Ovary (tissue), 9 donors: ENCODE data around the gene LAMC1. TPM values are rescaled to one million over a fixed set of nuclear protein-coding genes. Genes with fewer than 3 reads are reported as not detected.

ENCODE experiments used
- DNase-seq, 5 donors: peaks; one replicate each; pipeline ENCODE4 v3.0.0-alpha.2; 2019 to 2020
- H3K27ac ChIP-seq, 2 donors: fragments of 200-600 bp; one replicate each; pipeline versions ENCODE4 v1.5.1 to v1.8.0; 2019 to 2022
- H3K27me3 ChIP-seq: fragments of 200-600 bp; one replicate; pipeline ENCODE4 v1.8.0; 2022
- H3K36me3 ChIP-seq: fragments of 200-600 bp; sonication (generic); one replicate; pipeline ENCODE4 v1.5.1; 2019
- H3K4me1 ChIP-seq: one replicate; pipeline ENCODE4 v1.8.1; 2013; ENCODE audit warnings: mild to moderate bottlenecking, moderate library complexity; ENCODE audit not compliant: insufficient read depth
- H3K4me3 ChIP-seq: fragments of 200-600 bp; sonication (generic); one replicate; pipeline ENCODE4 v1.5.1; 2017
- H3K9me3 ChIP-seq, 2 donors: fragments of 200-600 bp in 1 of 2; sonication (generic) in 1 of 2; one replicate each; pipeline versions ENCODE4 v1.5.1 to v1.8.1; 2013 to 2019; ENCODE audit warnings: mild to moderate bottlenecking in 1 of 2, moderate library complexity in 1 of 2
- EP300 ChIP-seq: sonication (generic); formaldehyde crosslinking; IDR thresholded peaks from one replicate; pipeline ENCODE4 v1.6.1; 2017; ENCODE audit warnings: antibody characterized with exemption
- POLR2A ChIP-seq: fragments of 450-650 bp; IDR thresholded peaks from one replicate; pipeline ENCODE4 v1.6.1; 2017; ENCODE audit warnings: antibody characterized with exemption, mild to moderate bottlenecking, moderate library complexity
- WGBS, 3 donors: extraction: QIAGEN DNeasy Blood & Tissue Kit in 1 of 3; methylation state at CpG; one replicate each; pipeline versions ENCODE4 v1.1.5 to v1.1.7; 2013 to 2017; 5-methylcytosine and 5-hydroxymethylcytosine counted together
- intact Hi-C, 4 donors: fragments of 100-400 bp; cut with DNase I; formaldehyde crosslinking; loops; one replicate each; pipeline versions ENCODE4 v1.11.0 to v1.15.1; 2022 to 2023
- polyA plus RNA-seq, 2 donors: library from polyadenylated mRNA; stranded (reverse); fragments of 200-250 nt in 1 of 2; fragments of 350-450 nt in 1 of 2; fragmentation: Illumina TruSeq in 1 of 2; extraction: RNeasy Lipid Tissue Mini Kit (QIAGEN cat#74804) in 1 of 2; gene quantifications; one replicate each; pipeline ENCODE4 v1.2.3, GENCODE V29; 2013 to 2014
- total RNA-seq, 7 donors: library from RNA; depleted of rRNA in 2 of 7; stranded (reverse); fragments of >200 nt in 2 of 7; fragmentation: NEBNext Ultra II Directional in 3 of 7; extraction: Animal tissue kit (Norgen Biotek cat#: 25700) in 3 of 7; gene quantifications; one replicate each; pipeline versions ENCODE4 v1.1.0 to v1.2.4, GENCODE V29; 2016 to 2023
- TF ChIP-seq, protein P1 (sequence below), 3 donors: fragments of 450-650 bp in 2 of 3; fragments of 200-600 bp in 1 of 3; IDR thresholded peaks; one replicate each; pipeline versions ENCODE4 v1.5.1 to v1.8.0; 2016 to 2022; ENCODE audit warnings: antibody characterized with exemption in 3 of 3, mild to moderate bottlenecking in 1 of 3
- donor health status: DM: no; HTN: no; CAD: no; lungs with moderate emphysema.
- donor health status: DM: no; HTN: no; CAD: no.
- donor health status: Bipolar disorder and iron deficiency.
- donor health status: DM: yes; HTN: yes; CAD: no.
- donor health status: DM: no; HTN: no; CAD: no.
- donor health status: DM: yes; HTN: yes; CAD: no.

Gene LAMC1
- total and polyA plus RNA-seq, 9 donors: 51.3 to 205 (median 85.2) TPM

- Histone ChIP-seq H3K27me3 (no peaks in the 10 kb centered on the region), H3K4me3 (no peak overlapping the region), H3K4me1 (no peaks in the 10 kb centered on the region), H3K27ac (no peak overlapping the region), H3K36me3 (no peaks in the 10 kb centered on the region), H3K9me3 (no peaks in the 10 kb centered on the region)
- 94 to 98% (median 96%) methylated on average over 3 of the region's 3 CpGs for WGBS, 3 donors
- TF ChIP-seq, protein P1, sequence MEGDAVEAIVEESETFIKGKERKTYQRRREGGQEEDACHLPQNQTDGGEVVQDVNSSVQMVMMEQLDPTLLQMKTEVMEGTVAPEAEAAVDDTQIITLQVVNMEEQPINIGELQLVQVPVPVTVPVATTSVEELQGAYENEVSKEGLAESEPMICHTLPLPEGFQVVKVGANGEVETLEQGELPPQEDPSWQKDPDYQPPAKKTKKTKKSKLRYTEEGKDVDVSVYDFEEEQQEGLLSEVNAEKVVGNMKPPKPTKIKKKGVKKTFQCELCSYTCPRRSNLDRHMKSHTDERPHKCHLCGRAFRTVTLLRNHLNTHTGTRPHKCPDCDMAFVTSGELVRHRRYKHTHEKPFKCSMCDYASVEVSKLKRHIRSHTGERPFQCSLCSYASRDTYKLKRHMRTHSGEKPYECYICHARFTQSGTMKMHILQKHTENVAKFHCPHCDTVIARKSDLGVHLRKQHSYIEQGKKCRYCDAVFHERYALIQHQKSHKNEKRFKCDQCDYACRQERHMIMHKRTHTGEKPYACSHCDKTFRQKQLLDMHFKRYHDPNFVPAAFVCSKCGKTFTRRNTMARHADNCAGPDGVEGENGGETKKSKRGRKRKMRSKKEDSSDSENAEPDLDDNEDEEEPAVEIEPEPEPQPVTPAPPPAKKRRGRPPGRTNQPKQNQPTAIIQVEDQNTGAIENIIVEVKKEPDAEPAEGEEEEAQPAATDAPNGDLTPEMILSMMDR (IDR thresholded peaks at IDR 0.05): no peak
- TF ChIP-seq EP300 (no peak), POLR2A (no peak)
- intact Hi-C loops: no loop called here
- DNase-seq: no peak
These were observed 140.1 kb downstream of the LAMC1 start for GRCh38 chr1:183163316-183163715.

DNA sequence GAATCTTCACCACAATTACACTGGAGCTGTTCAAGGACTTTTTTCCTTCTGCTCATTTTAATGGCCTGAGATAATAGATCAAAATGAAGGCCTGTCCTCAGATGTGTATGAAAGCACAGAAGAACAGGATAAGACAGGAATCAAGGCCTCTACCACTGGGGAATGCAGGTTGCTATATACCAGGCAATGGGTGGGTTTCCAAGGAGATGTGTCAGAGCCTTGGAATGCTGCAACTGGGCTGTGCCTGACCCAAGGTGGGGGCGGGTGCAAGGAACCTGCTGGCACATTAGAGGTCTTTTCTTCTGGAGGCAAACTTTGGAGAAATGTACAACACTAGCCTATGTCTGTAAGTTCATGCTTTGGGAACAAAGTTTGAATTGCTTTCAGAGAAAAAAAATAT lies 141.1 kb downstream of the LAMC1 start:
- TF ChIP-seq, protein P1 (IDR thresholded peaks at IDR 0.05): no peak
- no peak for TF ChIP-seq POLR2A
- no peak for TF ChIP-seq EP300
- WGBS, 3 donors: 68 to 77% (median 74%) methylated on average over 1 of the region's 1 CpG
- no peak for DNase-seq
- Histone ChIP-seq H3K36me3 (no peaks in the 10 kb centered on the region), H3K4me3 (no peak overlapping the region), H3K9me3 (no peaks in the 10 kb centered on the region), H3K27me3 (no peaks in the 10 kb centered on the region), H3K27ac (no peak overlapping the region), H3K4me1 (no peaks in the 10 kb centered on the region)
- intact Hi-C loops: no loop called here

DNA sequence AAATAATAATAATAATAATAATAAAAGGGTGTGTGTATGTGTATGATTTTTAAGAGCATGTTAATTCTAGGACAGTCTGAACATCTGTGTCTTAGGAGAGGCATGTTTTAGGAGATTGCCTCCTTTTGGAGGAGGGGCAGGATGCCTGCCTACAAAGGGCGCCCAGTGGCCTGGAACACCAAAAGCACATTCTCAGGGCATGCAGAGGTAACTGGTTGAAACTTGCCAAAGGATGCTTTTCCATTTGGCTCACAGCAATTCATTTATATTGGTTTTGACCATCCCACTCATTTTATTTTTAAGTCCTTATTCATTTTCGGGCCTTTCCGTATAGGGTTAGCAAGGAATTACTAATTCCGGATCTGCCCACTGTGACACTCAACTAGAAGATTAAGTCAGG lies 141.7 kb downstream of the LAMC1 start:
- Histone ChIP-seq H3K36me3 (no peaks in the 10 kb centered on the region), H3K4me3 (no peak overlapping the region), H3K9me3 (no peaks in the 10 kb centered on the region), H3K27me3 (no peaks in the 10 kb centered on the region), H3K4me1 (no peaks in the 10 kb centered on the region), H3K27ac (no peak overlapping the region)
- no peak for DNase-seq
- 89 to 97% (median 97%) methylated on average over 4 of the region's 4 CpGs for WGBS, 3 donors
- intact Hi-C loops: no loop called here
- TF ChIP-seq EP300 (no peak), POLR2A (no peak)
- TF ChIP-seq, protein P1 (IDR thresholded peaks at IDR 0.05): no peak

DNA sequence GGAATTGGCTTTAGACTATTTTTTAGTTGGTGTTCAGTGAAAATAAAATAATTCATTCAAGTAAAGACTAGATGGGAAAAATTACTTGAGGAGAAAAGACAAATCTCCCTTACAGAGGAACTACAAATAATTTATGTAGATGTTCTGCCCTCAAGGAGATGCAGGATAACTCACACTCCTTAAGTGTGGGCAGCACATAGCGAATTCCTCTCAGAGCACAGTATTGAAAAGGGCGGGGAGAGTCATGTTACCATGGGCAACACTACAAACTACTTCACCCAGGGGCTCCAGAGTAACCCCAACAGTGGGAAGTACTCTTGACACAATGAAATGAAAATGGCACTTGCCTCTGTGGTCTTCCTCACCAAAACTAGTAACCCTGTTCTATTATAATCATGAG lies 142.2 kb downstream of the LAMC1 start:
- no peak overlapping the region for H3K27ac ChIP-seq
- WGBS, 3 donors: 86 to 97% (median 96%) methylated on average over 2 of the region's 2 CpGs
- intact Hi-C loops: no loop called here

More for the DNA sequence above, 142.2 kb downstream of the LAMC1 start:
- TF ChIP-seq POLR2A (no peak), EP300 (no peak)
- TF ChIP-seq, protein P1 (IDR thresholded peaks at IDR 0.05): no peak
- DNase-seq: no peak
- Histone ChIP-seq H3K27me3 (no peaks in the 10 kb centered on the region), H3K36me3 (no peaks in the 10 kb centered on the region), H3K4me3 (no peak overlapping the region), H3K9me3 (no peaks in the 10 kb centered on the region), H3K4me1 (no peaks in the 10 kb centered on the region)
